Activated CD4-positive, alpha-beta T cell treated with anti-CD3 and anti-CD28 coated beads for 36 hours (primary cell): ENCODE results near the gene ZNF385C. TPM values are rescaled to one million over a fixed set of nuclear protein-coding genes. Genes with fewer than 3 reads are reported as not detected.
A peak's percentile ranks its signal among the peaks of the same experiment; 100 is the strongest.

Experiments
- ATAC-seq: fragments of 200-7000 bp; cut with Tn5 transposase; one replicate; pipeline ENCODE4 v1.10.0; 2021; ENCODE audit warnings: mild to moderate bottlenecking, moderate library complexity
- CTCF ChIA-PET: fragments of 350-600 bp; sonication (Branson Sonifier 250); formaldehyde crosslinking; loops from one replicate; lab custom pipeline; 2021; ENCODE audit warnings: antibody characterized with exemption; lab: Charles Lee
- POLR2A ChIA-PET: fragments of 350-600 bp; sonication (Branson Sonifier 250); formaldehyde crosslinking; loops from one replicate; lab custom pipeline; 2021; ENCODE audit warnings: antibody characterized with exemption, inconsistent platforms; lab: Charles Lee
- DNase-seq: peaks from one replicate; pipeline ENCODE4 v3.0.0-alpha.2; 2020
- H3K27ac Mint-ChIP-seq: one replicate; pipeline ENCODE4 v1.8.0; 2021; ENCODE audit warnings: mixed read lengths
- H3K27me3 Mint-ChIP-seq: one replicate; pipeline ENCODE4 v1.8.0; 2021; ENCODE audit warnings: mixed read lengths
- H3K36me3 Mint-ChIP-seq: one replicate; pipeline ENCODE4 v1.8.0; 2021; ENCODE audit warnings: low read depth, mixed read lengths
- H3K4me1 Mint-ChIP-seq: one replicate; pipeline ENCODE4 v1.8.0; 2021; ENCODE audit warnings: mixed read lengths
- H3K4me3 Mint-ChIP-seq: one replicate; pipeline ENCODE4 v1.8.0; 2021; ENCODE audit warnings: mild to moderate bottlenecking, moderate library complexity, mixed read lengths
- H3K9me3 Mint-ChIP-seq: one replicate; pipeline ENCODE4 v1.8.0; 2021; ENCODE audit warnings: low read depth, mixed read lengths
- intact Hi-C, 2 experiments: fragments of 100-400 bp; cut with DNase I in 1 of 2; cut with micrococcal nuclease in 1 of 2; formaldehyde crosslinking; loops; one replicate each; pipeline versions ENCODE4 v1.14.2 to v1.15.1; 2022 to 2024; cut with DNase I, micrococcal nuclease
- total RNA-seq, 2 experiments: library from RNA; stranded (reverse); gene quantifications; one replicate each; pipeline ENCODE4 v1.2.3, GENCODE V29; 2021

Gene ZNF385C
- total RNA-seq, 2 experiments from 2014 or later = 0.23 to 0.30 TPM

- Mint-ChIP-seq H3K9me3 (no peaks in the 10 kb centered on the region), H3K4me3 (no peak overlapping the region), H3K36me3 (no peaks in the 10 kb centered on the region), H3K27me3 (peaks cover 4% of the 10 kb centered on the region), H3K4me1 (no peaks in the 10 kb centered on the region), H3K27ac (no peak overlapping the region)
- ATAC-seq (no peak), DNase-seq (no peak)
- intact Hi-C loops = no loop called here
- ChIA-PET POLR2A (no interaction called here), CTCF (interaction anchor here (0.6 kb wide), 1 partner anchor 9 kb away, joined by 3 read pairs; no protein-coding TSS in a partner anchor)
Measured at GRCh38 chr17:42042598-42043319, 55.5 kb downstream of the ZNF385C start.

GRCh38 chr17:42041619-42042018, 56.7 kb downstream of the ZNF385C start:
- no peaks in the 10 kb centered on the region for H3K4me1 Mint-ChIP-seq
- H3K9me3 Mint-ChIP-seq = no peaks in the 10 kb centered on the region
- ATAC-seq (no peak), DNase-seq (no peak)
- intact Hi-C loops = no loop called here
- H3K27me3 Mint-ChIP-seq = peaks cover 4% of the 10 kb centered on the region
- H3K36me3 Mint-ChIP-seq = no peaks in the 10 kb centered on the region
- H3K4me3 Mint-ChIP-seq = no peak overlapping the region
- no peak overlapping the region for H3K27ac Mint-ChIP-seq
- ChIA-PET CTCF (interaction anchor here (0.9 to 2.0 kb wide), 4 partner anchors 8 to 26 kb away, joined by 3 to 7 read pairs (median 3); no protein-coding TSS in a partner anchor), POLR2A (no interaction called here)

- CTCF ChIA-PET = interaction anchor here (0.8 to 2.0 kb wide), 10 partner anchors 9 to 491 kb away, joined by 3 to 7 read pairs (median 3); partner anchors contain the start of genes DNAJC7 and NKIRAS2
- Mint-ChIP-seq H3K4me3 (no peak overlapping the region), H3K9me3 (no peaks in the 10 kb centered on the region), H3K36me3 (no peaks in the 10 kb centered on the region), H3K27me3 (peaks cover 4% of the 10 kb centered on the region), H3K27ac (no peak overlapping the region), H3K4me1 (no peaks in the 10 kb centered on the region)
- DNase-seq (no peak), ATAC-seq (no peak)
- POLR2A ChIA-PET = no interaction called here
- intact Hi-C loops = no loop called here
Measured at GRCh38 chr17:42040818-42041217, 57.5 kb downstream of the ZNF385C start.

- DNase-seq (no peak), ATAC-seq (peak; percentile 16)
- Mint-ChIP-seq H3K36me3 (no peaks in the 10 kb centered on the region), H3K4me1 (no peaks in the 10 kb centered on the region), H3K4me3 (no peak overlapping the region), H3K27me3 (peaks cover 4% of the 10 kb centered on the region), H3K9me3 (no peaks in the 10 kb centered on the region), H3K27ac (no peak overlapping the region)
- ChIA-PET CTCF (interaction anchor here (0.7 to 2.0 kb wide), 11 partner anchors 9 to 490 kb away, joined by 3 to 7 read pairs (median 3); partner anchors contain the start of genes DNAJC7 and NKIRAS2), POLR2A (no interaction called here)
- intact Hi-C loops = no loop called here
Measured at GRCh38 chr17:42039794-42040763, 58.2 kb downstream of the ZNF385C start.

- ChIA-PET POLR2A (no interaction called here), CTCF (interaction anchor here (0.6 to 1.1 kb wide), 2 partner anchors 184 to 599 kb away, joined by 3 to 4 read pairs; no protein-coding TSS in a partner anchor)
- H3K36me3 Mint-ChIP-seq = no peaks in the 10 kb centered on the region
- H3K9me3 Mint-ChIP-seq = no peaks in the 10 kb centered on the region
- no peak for DNase-seq
- H3K27me3 Mint-ChIP-seq = peaks cover 4% of the 10 kb centered on the region
- no peak overlapping the region for H3K4me3 Mint-ChIP-seq
- peak; percentile 53 for ATAC-seq
- intact Hi-C loops = no loop called here
- peaks cover 4% of the 10 kb centered on the region for H3K4me1 Mint-ChIP-seq
- H3K27ac Mint-ChIP-seq = no peak overlapping the region
Measured at GRCh38 chr17:42038221-42038973, 59.9 kb downstream of the ZNF385C start.

- DNase-seq = peak; percentile 35
- no peaks in the 10 kb centered on the region for H3K36me3 Mint-ChIP-seq
- H3K27ac Mint-ChIP-seq = no peak overlapping the region
- intact Hi-C loops = no loop called here
- POLR2A ChIA-PET = interaction anchor here (0.6 kb wide), 2 partner anchors 336 to 709 kb away, joined by 3 to 6 read pairs; no protein-coding TSS in a partner anchor
- peak; percentile 58 for ATAC-seq
- H3K9me3 Mint-ChIP-seq = no peaks in the 10 kb centered on the region
- H3K4me3 Mint-ChIP-seq = no peak overlapping the region
- H3K4me1 Mint-ChIP-seq = peaks cover 4% of the 10 kb centered on the region
- peaks cover 2% of the 10 kb centered on the region for H3K27me3 Mint-ChIP-seq
- CTCF ChIA-PET = interaction anchor here (0.8 to 1.6 kb wide), 6 partner anchors 10 to 441 kb away, joined by 3 to 10 read pairs (median 5); partner anchors contain the start of genes DNAJC7 and NKIRAS2
Measured at GRCh38 chr17:42034059-42034458, 64.2 kb downstream of the ZNF385C start.

DNA sequence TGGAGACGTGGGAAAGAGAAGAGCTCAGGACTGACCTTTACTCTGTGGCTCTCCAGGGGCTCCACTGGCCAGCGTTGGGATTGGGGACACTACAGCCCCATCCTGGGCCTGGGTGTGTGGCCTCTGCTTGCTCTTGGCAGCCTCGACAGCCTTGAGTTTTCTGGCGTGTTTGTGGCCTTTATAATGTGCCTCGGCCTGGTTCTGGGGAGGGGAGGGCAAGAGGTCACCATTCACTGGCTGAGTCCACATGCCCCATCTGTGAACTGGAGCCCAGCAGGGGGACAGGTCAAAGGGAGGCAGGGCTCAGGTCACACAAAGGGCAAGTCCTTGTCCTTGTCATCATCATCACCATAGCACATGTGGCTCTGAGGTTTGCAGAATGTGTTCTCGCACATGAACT, 66.7 kb downstream of the ZNF385C start:
- no peak for DNase-seq
- no peak overlapping the region for H3K4me3 Mint-ChIP-seq
- intact Hi-C loops = no loop called here
- CTCF ChIA-PET = interaction anchor here (0.9 to 1.6 kb wide), 4 partner anchors 9 to 496 kb away, joined by 3 to 4 read pairs (median 3); partner anchors contain the start of gene NKIRAS2
- no peaks in the 10 kb centered on the region for H3K27me3 Mint-ChIP-seq
- ATAC-seq = no peak
- H3K4me1 Mint-ChIP-seq = peaks cover 4% of the 10 kb centered on the region
- no peak overlapping the region for H3K27ac Mint-ChIP-seq
- POLR2A ChIA-PET = interaction anchor here (0.6 kb wide), 1 partner anchor 360 kb away, joined by 3 read pairs; no protein-coding TSS in a partner anchor
- no peaks in the 10 kb centered on the region for H3K36me3 Mint-ChIP-seq
- no peaks in the 10 kb centered on the region for H3K9me3 Mint-ChIP-seq

GRCh38 chr17:42028791-42029127, 69.5 kb downstream of the ZNF385C start:
- ChIA-PET POLR2A (no interaction called here), CTCF (interaction anchor here (0.6 to 1.3 kb wide), 5 partner anchors 9 to 1611 kb away, joined by 3 to 4 read pairs (median 3); partner anchors contain the start of gene NKIRAS2)
- H3K9me3 Mint-ChIP-seq = no peaks in the 10 kb centered on the region
- no peak for DNase-seq
- intact Hi-C loops = no loop called here
- ATAC-seq = no peak
- H3K4me1 Mint-ChIP-seq = peaks cover 8% of the 10 kb centered on the region
- H3K36me3 Mint-ChIP-seq = peaks cover 8% of the 10 kb centered on the region
- no peaks in the 10 kb centered on the region for H3K27me3 Mint-ChIP-seq
- no peak overlapping the region for H3K27ac Mint-ChIP-seq
- no peak overlapping the region for H3K4me3 Mint-ChIP-seq

DNA sequence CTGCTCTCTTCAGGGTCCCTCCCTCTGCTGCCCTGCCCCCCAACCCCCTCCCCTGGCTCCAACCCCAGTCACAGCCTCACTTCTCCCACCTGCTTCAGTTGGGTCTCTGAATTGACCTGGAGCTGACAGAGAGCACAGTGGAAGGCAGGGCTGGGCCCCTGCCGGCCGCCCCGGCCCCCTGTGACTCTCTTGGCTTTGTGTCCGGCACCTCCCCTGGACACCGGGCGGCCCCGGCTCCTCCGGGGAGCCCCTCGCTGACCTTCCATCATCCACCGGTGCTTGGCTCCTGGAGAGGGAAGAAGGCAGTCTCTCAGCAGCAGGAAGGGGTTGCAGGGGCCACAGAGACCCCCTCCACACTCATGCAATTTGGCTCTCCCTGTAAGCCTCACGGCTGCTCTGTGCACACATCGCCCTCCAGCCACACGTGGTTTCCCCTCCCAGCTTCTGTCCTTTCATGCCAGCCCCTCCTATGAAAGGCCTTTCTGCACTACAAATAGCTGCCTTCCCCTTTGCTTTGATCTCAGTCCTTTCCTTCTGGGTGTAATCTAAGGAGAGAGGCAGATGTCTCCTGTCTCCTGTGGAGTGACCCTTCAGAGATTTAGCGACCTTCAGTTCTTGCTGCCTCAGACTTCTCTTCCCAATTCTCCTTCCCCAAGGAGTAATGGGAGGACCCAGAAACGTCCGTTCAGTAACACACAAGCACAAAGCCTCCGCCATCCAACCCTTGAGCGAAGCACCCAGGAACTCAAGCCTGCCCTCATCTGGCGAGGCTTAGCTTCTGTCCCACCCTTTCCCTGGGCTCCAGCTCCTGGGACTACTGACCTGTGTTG, 70.1 kb downstream of the ZNF385C start:
- Mint-ChIP-seq H3K9me3 (no peaks in the 10 kb centered on the region), H3K36me3 (peaks cover 8% of the 10 kb centered on the region), H3K27ac (no peak overlapping the region), H3K27me3 (no peaks in the 10 kb centered on the region), H3K4me3 (no peak overlapping the region), H3K4me1 (peaks cover 8% of the 10 kb centered on the region)
- POLR2A ChIA-PET = no interaction called here
- CTCF ChIA-PET = interaction anchor here (0.6 to 1.3 kb wide), 5 partner anchors 8 to 1610 kb away, joined by 3 to 4 read pairs (median 3); partner anchors contain the start of gene NKIRAS2
- intact Hi-C loops = no loop called here
- no peak for ATAC-seq
- no peak for DNase-seq

DNA sequence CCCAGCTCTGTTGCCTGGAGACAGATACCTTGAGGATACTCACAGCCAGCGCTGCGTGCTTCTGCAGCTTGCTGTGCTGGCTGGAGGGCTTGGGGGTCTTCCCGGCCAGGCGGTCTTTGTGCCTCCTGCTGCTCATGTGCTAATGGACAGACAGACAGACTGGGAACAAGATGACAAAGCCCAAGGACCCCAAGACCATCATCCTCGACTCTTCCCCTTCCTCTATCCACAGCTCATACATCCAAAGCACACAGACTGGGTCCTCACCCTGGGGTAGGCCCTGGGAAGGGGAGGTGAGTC, 70.7 kb downstream of the ZNF385C start:
- intact Hi-C loops = no loop called here
- ATAC-seq (no peak), DNase-seq (no peak)
- CTCF ChIA-PET = interaction anchor here (0.8 to 2.6 kb wide), 6 partner anchors 10 to 500 kb away, joined by 3 to 11 read pairs (median 3); partner anchors contain the start of gene DNAJC7
- no peak overlapping the region for H3K4me3 Mint-ChIP-seq
- H3K36me3 Mint-ChIP-seq = peaks cover 9% of the 10 kb centered on the region
- peaks cover 8% of the 10 kb centered on the region for H3K4me1 Mint-ChIP-seq
- no peak overlapping the region for H3K27ac Mint-ChIP-seq
- H3K27me3 Mint-ChIP-seq = no peaks in the 10 kb centered on the region
- no peaks in the 10 kb centered on the region for H3K9me3 Mint-ChIP-seq
- POLR2A ChIA-PET = interaction anchor here (0.5 to 0.9 kb wide), 2 partner anchors 15 to 45 kb away, joined by 3 read pairs; no protein-coding TSS in a partner anchor
